GDM1 (cell line): ENCODE results near the gene VAV1.
"Not testable (repeated sequence)": the region's sequence is repeated elsewhere in the genome, so short reads cannot be mapped to it uniquely, and the experiment has no call there.

ENCODE experiments used
- DNase-seq: peaks from one replicate; lab custom pipeline; 2025; lab: John Stamatoyannopoulos, UW

The VAV1 gene

DNA sequence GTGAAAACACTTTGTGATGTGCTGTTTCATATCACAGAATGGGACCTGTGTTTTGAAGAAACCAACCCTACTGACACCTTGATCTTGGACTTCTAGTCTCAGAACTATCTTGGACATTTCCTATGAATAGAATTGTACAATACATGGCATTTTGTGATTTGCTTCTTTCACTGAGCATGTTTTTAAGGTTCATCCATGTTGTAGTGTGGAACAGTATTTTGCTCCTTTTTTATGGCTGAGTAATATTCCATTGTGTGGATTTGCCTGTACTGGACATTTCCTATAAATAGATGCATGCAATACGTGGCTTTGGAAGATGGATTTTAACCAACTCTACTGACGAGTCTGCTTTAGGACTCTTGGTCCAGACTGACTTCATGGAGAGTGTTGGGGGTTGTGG lies 46.8 kb downstream of the VAV1 start:
- no peak for DNase-seq

DNA sequence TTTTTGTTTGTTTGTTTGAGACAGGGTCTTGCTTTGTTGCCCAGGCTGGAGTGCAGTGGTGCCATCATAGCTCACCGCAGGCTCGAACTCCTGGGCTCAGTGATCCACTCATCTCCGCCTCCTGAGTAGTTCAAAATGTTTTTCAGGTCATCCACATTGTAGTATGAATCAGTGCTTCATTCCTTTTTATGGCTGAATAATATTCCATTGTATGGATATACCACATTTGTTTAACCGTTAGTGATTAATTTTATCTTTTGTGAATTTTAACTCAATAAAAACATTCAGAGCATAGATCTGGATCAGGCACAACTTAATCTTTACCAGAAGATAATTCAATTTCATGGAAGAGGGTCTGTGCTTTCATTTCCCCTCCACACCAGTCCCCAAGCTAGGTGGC lies 47.7 kb downstream of the VAV1 start:
- DNase-seq = no peak

DNA sequence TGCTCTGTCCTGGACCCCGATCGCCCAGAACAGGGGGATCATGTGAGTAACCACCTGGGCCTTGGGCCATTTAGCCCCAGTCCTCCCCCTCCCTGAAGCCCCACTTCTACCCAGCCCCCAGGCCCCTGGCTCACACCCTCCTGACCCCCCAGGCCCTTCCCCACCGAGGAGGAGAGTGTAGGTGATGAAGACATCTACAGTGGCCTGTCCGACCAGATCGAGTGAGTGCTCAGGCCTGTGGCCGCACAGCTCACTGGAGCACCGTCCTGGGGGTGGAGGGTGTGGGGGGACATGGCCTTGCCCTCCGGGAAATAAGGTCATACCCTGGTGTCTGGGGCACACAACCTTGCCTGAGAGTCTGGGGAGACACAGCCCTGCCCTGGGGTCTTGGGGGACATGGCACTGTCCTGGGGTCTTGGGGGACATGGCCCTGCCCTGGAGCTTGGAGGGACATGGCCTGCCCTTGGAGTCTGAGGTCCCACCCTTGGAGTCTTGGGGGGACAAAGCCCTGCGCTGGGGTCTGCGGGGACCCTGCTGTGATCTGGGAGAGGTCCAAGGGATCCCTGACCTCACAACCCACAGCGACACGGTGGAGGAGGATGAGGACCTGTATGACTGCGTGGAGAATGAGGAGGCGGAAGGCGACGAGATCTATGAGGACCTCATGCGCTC lies 49.3 kb downstream of the VAV1 start:
- no peak for DNase-seq

DNA sequence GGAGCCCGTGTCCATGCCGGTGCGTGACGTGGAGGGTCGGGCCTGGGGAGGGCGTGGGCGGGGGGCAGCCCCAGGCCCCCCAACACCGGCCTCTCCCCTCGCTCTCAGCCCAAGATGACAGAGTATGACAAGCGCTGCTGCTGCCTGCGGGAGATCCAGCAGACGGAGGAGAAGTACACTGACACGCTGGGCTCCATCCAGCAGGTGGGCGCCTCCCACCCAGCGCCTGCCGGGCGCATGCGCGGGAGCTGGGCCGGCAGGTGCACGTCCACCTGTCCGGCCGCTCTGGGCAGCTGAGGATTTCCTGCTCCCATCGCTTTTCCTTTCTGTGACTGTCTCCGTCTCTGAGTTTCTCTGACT lies 49.8 kb downstream of the VAV1 start:
- no peak for DNase-seq

DNA sequence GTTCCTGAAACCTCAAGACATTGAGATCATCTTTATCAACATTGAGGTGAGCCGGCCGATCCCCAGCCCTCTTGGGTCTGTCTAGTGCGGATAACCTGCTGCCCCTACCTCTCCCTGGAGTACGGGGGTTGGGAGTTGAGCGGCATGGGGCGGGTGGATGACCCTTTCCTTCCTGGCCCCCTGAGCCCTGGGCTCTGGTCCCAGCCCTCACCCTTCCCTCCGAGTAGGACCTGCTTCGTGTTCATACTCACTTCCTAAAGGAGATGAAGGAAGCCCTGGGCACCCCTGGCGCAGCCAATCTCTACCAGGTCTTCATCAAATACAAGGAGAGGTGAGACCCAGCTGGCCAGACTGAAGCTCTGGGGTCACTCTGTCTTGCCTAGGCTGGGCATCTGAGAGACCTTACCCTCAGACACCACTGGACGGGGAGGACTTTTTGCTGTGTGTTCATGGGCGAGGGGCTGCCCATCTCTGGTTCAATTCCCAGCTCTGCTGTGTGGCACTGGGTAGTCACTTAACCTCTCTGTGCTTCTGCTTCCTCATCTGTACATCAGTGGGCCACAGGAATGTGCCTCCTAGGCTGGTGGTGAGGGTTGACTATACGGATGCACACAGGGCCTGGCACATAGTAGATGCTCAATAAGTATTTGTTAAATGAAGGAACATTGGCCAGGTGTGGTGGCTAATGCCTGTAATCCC lies 52.7 kb downstream of the VAV1 start:
- no peak for DNase-seq

DNA sequence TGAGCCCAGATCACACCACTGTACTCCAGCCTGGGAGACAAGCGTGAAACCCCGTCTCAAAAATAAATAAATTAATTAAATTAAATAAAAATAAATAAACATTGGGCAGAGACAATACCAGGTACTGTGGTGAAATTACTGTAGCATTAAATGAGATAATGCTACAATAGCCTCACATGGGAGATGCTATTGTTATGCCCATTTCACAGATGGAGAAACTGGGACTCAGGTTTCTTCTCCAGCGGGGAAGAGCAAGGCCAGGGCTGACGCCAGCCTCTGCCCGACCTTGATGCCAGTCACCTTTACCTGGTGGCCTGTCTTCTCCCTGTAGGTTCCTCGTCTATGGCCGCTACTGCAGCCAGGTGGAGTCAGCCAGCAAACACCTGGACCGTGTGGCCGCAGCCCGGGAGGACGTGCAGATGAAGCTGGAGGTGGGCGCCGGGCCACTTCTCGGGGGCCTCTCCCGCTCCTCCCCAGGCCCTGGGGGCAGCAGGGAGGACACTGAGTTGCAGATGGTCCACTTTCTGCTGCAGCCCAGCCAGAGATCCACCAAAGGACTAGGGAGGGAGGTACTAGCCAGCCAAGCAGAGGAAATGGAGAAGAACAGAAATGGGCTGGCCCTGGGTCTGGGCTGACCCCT lies 53.9 kb downstream of the VAV1 start:
- DNase-seq = no peak

DNA sequence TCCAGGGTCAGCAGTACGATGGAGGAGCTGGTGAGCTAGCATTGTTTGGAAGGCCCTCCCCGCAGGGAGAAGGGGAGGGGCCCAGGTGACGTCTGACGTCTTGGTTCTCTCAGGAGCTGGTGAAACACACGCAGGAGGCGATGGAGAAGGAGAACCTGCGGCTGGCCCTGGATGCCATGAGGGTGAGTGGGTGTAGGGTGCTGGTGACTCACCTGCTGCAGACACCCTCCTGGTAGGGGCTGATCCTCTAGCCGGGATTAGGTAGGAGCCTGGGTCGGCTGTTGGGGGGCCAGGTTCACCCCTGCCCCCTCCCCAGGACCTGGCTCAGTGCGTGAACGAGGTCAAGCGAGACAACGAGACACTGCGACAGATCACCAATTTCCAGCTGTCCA lies 55.8 kb downstream of the VAV1 start:
- DNase-seq = no peak

DNA sequence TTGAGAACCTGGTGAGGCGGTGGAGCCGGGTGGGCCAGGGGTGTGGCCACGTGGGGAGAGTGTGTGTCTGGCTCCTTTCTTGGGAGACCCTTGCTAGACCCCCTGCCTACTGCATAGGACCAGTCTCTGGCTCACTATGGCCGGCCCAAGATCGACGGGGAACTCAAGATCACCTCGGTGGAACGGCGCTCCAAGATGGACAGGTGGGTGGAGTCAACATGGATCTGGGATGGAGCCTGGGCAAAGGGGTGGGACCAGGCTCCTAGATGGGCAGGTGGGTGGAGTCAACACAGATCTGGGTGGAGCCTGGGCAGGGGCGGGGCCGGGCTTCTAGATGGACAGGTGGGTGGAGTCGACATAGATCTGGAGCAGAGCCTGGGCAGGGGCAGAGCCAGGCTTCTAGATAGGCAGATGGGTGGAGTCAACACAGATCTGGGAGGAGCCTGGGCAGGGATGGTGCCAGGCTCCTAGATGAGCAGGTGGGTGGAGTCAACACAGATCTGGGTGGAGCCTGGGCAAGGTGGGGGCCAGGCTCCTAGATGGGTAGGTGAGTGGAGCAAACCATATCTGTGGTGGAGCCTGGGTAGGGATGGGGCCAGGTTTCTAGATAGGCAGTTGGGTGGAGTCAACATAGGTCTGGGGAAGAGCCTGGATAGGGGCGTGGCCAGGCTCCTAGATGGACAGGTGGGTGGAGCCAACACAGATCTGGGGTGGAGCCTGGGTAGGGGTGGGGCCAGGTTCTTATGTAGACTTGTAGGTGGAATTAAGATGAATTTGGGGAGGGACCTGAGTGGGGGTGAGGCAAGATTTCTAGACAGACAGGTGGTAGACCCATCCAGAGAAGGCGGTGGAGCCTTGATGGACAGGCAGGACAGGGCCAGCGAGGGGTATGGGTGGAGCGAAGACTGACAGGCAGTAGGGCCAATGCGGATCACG lies 56.5 kb downstream of the VAV1 start:
- peak; percentile 45 for DNase-seq

DNA sequence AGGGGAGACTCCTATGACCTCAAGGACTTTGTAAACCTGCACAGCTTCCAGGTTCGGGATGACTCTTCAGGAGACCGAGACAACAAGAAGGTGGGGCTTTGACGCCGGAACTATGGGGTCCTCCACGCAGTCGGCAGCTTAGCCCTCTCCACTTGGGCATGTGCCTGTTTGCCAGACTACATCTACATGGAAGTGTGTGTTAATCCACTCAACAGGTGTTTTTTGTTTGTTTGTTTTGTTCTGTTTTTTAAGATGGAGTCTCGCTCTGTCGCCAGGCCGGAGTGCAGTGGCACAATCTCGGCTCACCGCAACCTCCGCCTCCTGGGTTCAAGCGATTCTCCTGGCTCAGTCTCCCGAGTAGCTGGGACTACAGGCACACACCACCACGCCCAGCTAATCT lies 57.3 kb downstream of the VAV1 start:
- DNase-seq = not testable (repeated sequence)

DNA sequence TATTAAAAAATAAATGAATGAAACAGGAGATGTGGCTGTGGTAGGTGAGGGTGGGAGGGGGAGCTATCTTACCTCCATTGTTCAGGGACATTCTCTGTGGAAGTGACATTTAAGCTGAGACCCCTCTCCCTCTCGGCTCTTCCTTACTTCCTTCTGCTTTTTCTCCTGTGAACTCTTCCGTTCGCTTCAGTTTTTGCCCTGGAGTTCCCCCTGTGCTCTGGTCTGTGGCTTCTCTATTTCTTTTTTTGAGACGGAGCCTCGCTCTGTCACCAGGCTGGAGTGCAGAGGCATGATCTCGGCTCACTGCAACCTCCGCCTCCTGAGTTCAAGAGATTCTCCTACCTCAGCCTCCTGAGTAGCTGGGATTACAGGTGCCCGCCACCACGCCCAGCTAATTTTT lies 58.6 kb downstream of the VAV1 start:
- DNase-seq = peak; percentile 67

DNA sequence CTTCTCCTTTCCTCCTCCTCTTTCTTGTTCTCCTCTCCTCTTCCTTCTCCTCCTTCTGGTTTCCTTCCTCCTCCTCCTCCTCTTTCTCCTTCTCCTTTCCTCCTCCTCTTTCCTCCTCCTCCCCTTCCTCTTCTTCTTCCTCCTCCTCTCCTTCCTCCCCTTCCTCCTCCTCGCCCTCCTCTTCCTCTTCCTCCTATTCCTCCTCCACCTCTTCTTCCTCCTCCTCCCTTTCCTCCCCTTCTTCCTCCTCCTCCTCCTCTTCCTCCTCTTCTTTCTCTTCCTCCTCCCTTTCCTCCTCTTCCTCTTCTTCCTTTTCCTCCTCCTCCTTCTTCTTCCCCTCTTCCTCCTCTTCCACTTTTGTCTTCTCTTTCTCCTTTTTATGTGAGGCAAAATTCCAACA lies 59.9 kb downstream of the VAV1 start:
- no peak for DNase-seq

DNA sequence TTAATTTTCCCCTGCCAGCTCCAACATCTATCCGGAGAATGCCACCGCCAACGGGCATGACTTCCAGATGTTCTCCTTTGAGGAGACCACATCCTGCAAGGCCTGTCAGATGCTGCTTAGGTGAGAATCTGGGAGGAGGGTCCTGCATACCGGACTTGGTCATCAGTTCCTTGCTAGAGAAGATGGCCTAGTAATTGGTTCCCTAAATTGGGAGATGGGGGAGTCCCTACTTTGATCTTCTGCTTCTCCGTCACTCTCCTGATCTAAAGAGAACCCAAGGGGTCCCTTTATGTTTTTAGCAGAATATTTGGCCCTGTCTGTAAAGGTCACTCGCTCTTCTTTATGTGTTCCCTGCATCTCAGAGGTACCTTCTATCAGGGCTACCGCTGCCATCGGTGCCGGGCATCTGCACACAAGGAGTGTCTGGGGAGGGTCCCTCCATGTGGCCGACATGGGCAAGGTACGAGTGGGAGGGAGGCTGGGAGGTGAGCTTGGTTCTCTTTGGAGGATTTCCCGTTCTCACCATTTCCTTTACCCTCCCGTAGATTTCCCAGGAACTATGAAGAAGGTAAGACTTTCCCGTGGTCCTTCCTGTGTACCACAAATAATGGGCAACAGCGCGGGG lies 60.8 kb downstream of the VAV1 start:
- DNase-seq = no peak

DNA sequence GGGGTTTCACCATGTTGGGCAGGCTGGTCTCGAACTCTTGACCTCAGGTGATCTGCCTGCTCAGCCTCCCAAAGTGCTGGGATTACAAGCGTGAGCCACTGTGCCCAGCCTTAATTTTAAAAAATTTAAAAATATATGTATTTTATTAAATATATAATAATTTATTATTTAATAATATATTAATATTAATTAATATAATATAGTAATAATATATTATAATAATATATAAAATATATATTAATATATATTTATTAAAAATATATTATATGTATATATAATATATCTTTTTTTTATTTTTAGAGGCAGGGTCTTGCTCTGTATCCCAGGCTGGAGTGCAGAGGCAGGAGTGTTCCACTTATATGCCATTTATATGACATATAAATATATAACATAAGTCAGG lies 61.9 kb downstream of the VAV1 start:
- DNase-seq = no peak

DNA sequence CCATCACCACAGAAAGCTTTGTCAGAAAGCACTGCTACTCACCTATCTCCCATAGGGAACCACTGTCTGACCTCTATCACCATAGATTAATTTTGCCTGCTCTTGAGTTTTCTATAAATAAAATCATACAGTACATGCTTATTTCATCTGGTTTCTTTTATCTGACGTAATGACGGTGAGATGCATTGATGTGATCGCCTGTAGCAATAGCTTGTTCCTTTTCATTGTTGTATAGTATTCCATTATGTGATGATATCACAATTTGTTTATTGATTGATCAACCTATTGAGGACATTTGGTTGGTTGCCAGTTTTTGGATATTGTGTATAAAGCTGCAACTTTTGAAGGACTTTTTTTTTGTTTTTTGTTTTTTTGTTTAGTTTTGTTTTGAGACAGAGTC lies 63.0 kb downstream of the VAV1 start:
- DNase-seq = no peak

DNA sequence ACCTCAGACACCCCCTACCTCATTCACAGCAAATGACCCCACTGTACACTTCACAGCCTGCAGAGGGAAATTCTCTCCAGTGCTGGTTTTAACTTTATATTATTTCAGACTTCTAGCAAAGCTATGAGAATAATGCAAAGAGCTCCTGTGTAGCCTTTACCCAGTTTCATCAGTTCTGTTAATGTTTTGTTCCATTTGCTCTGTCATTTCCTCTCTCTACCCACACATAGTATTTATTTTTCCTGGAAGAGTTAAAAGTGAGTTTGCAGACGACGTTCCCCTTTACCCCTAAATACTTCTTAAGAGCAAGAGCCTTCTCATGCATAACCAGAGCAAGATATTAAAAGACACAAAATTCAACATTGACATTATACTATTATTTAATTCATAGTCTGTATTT lies 65.0 kb downstream of the VAV1 start:
- DNase-seq = peak; percentile 19

DNA sequence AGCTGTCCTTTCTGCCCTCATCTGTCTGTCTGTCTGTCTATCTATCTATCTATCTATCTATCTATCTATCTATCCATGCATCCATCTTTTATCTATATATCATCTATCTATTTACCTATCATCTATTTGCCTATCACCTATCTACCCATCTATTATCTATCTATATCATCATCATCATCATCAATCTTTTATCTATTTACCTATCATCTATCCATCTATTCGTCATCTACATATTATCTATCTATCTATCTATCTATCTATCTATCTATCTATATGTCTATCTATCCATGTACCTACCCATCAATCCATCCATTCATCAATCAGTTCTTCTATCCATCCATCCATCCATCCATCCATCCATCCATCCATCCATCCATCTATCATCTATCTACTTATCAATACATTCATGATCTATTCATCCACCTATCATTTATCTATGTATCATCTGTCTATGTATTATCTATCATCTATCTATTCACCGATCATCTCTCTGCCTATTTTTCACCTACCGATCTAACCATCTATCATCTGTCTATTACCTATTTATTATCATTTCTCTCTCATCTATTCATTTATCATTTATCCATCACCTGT lies 65.7 kb downstream of the VAV1 start:
- DNase-seq = no peak

DNA sequence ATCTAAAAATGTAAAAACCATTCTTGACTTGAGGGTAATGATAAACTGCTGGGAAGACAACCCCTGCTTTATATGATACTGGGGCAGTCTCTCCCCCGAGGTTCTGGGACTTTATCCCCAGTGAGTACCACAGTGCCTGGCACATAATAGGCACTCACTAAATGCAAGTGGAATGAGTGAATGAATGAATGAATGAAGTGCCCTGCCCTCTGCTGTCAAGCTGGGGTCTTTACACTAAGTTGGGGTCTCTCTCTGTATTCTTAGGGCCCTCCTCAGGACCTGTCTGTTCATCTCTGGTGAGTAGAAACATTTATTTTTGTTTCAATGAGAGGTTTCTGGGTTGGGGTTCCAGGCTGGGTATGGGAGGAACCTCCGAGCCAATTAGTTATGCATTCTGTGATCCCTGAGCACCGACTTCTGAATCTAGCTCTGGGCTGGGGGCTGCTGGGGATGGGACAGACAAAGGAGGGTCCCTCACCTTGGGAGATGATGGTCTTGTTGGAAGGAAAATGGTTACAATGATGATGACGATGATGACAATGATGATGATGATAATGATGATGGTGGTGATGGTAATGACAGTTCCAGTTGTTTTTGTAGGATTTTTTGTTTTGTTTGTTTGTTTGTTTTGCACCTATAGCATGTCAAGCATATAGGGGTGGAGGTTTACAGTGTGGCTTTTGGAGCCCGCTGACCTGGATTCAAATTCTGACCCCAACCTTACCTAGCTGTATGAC lies 70.5 kb downstream of the VAV1 start:
- DNase-seq = no peak

DNA sequence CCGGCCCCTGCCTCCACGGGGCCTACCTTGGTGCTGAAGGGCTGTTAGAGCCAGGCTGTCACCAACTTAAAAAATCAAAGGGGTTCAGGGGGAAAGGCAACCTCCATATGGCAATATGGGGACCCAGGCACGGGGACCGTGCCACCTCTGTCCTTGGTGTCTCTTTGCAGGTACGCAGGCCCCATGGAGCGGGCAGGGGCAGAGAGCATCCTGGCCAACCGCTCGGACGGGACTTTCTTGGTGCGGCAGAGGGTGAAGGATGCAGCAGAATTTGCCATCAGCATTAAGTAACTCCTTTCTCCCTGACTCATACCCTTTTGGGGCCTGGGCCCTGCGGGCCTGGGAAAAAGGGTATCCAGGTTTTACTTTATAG lies 75.3 kb downstream of the VAV1 start:
- no peak for DNase-seq

DNA sequence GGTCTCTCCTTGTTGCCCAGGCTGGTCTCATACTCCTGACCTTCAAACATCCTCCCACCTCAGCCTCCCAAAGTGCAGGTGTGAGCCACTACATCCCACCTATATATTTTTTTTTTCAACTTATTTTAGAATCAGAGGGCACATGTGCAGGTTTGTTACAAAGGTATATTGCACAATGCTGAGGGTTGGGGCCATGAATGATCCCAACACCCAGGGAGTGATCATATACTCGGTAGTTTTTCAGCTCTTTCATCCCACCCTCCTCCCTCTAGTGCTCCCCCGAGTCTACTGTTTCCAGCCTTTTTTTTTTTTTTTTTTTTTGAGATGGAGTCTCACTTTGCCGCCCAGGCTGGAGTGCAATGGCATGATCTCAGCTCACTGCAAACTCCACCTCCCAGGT lies 76.5 kb downstream of the VAV1 start:
- no peak for DNase-seq

DNA sequence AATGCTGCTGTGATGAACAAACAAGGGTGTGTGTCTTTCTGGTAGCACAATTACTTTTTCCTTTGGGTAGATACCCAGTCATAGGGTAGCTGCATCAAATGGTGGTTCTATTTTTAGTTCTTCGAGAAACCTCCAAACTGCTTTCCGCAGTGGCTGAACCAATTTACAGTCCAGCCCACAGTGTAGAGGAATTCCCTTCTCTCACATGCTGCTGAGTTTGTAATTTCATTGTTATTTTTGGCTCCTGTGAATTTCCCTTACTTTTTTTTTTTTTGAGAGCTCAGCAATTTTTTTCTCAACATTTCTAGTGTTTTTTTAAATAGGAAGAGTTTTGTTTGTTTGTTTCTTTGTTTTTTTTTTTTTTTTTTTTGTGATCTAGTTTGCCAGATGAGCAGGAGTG lies 77.4 kb downstream of the VAV1 start:
- no peak for DNase-seq

DNA sequence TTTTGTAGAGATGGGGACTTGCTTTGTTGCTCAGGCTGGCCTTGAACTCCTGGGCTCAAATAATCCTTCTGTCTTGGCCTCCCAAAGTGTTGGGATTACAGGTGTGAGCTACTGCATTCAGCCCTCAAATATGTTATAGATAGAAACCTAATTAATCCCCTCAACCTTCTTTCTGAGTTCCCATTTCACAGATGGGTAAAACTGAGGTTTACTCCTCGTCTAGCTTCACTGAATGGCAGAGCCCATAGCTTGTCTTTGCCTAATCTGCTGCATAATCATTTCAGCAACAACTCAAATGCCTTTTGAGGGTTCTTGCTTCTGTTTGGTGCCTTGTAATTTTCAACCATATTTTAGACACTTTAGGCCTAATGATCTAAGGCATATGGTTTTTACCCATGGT lies 78.9 kb downstream of the VAV1 start:
- no peak for DNase-seq
